Colonic mucosa (tissue), 4 donors: ENCODE data around the gene ZNF397. TPM values are rescaled to one million over a fixed set of nuclear protein-coding genes. Genes with fewer than 3 reads are reported as not detected.

Experiments
- DNase-seq: peaks from one replicate; pipeline ENCODE4 v3.0.0-alpha.2; 2020
- H3K27ac ChIP-seq: fragments of 200-600 bp; one replicate; pipeline ENCODE4 v1.8.0; 2021
- H3K27me3 ChIP-seq: fragments of 200-600 bp; one replicate; pipeline ENCODE4 v1.8.0; 2021
- H3K36me3 ChIP-seq: fragments of 200-600 bp; one replicate; pipeline ENCODE4 v1.8.0; 2021
- H3K4me1 ChIP-seq: fragments of 200-600 bp; one replicate; pipeline ENCODE4 v1.8.0; 2021; ENCODE audit warnings: mild to moderate bottlenecking
- H3K4me3 ChIP-seq: fragments of 200-600 bp; one replicate; pipeline ENCODE4 v1.8.0; 2021
- H3K9ac ChIP-seq, 2 donors: one replicate each; pipeline ENCODE4 v1.7.0; 2013; ENCODE audit warnings: control low read depth in 2 of 2, low read depth in 2 of 2, low read length in 2 of 2
- H3K9me3 ChIP-seq: fragments of 200-600 bp; one replicate; pipeline ENCODE4 v1.8.0; 2021
- CTCF ChIP-seq: fragments of 200-600 bp; IDR thresholded peaks from one replicate; pipeline ENCODE4 v1.8.0; 2022; ENCODE audit warnings: antibody characterized with exemption, mild to moderate bottlenecking
- intact Hi-C: fragments of 100-400 bp; cut with DNase I; formaldehyde crosslinking; loops from one replicate; pipeline ENCODE4 v1.14.1; 2022
- total RNA-seq, 2 donors: library from RNA; stranded (reverse); fragmentation: NEBNext Ultra II Directional in 1 of 2; extraction: Animal tissue kit (Norgen Biotek cat#: 25700) in 1 of 2; gene quantifications; one replicate each; pipeline ENCODE4 v1.2.1, GENCODE V29; 2021
- donor health status: healthy.
- donor health status: DM: no; HTN: no; CAD: no.
- donor health status: DM: no; HTN: no; CAD: no.

Gene ZNF397
- total RNA-seq, 2 donors from 2014 or later, result 22.7 to 25.2 TPM

- H3K27me3 ChIP-seq, result no peaks in the 10 kb centered on the region
- H3K36me3 ChIP-seq, result no peaks in the 10 kb centered on the region
- TF ChIP-seq CTCF, result no peak
- intact Hi-C loops, result no loop called here
- no peaks in the 10 kb centered on the region for H3K9me3 ChIP-seq
- H3K9ac ChIP-seq, result no peak overlapping the region
- no peak overlapping the region for H3K27ac ChIP-seq
- H3K4me3 ChIP-seq, result no peak overlapping the region
- no peaks in the 10 kb centered on the region for H3K4me1 ChIP-seq
- no peak for DNase-seq
These were observed 1.5 kb upstream of the ZNF397 start for GRCh38 chr18:35239314-35239713.

GRCh38 chr18:35241448-35241804, 592 bp downstream of the ZNF397 start:
- Histone ChIP-seq H3K4me3 (peak overlapping the region; percentile 63), H3K36me3 (peaks cover 7% of the 10 kb centered on the region), H3K4me1 (no peaks in the 10 kb centered on the region), H3K27me3 (no peaks in the 10 kb centered on the region), H3K9ac (peak overlapping the region; percentile 81 to 84), H3K9me3 (no peaks in the 10 kb centered on the region), H3K27ac (peak overlapping the region; percentile 90)
- TF ChIP-seq CTCF, result no peak
- intact Hi-C loops, result loop anchor here (5.0 kb wide), 1 partner anchor 101 kb away; the partner anchor contains the start of gene ZNF24
- DNase-seq, result no peak

GRCh38 chr18:35242426-35242825, 1.6 kb downstream of the ZNF397 start:
- no peak overlapping the region for H3K27ac ChIP-seq
- H3K9ac ChIP-seq, result no peak overlapping the region

GRCh38 chr18:35244671-35245070, 3.8 kb downstream of the ZNF397 start:
- Histone ChIP-seq H3K4me3 (no peak overlapping the region), H3K27me3 (no peaks in the 10 kb centered on the region), H3K27ac (no peak overlapping the region), H3K9ac (no peak overlapping the region), H3K36me3 (peaks cover 7% of the 10 kb centered on the region), H3K4me1 (no peaks in the 10 kb centered on the region), H3K9me3 (no peaks in the 10 kb centered on the region)
- no peak for DNase-seq
- intact Hi-C loops, result loop anchor here (5.0 kb wide), 1 partner anchor 98 kb away; the partner anchor contains the start of gene ZNF24
- no peak for TF ChIP-seq CTCF

More at GRCh38 chr18:35242426-35242825, 1.6 kb downstream of the ZNF397 start:
- Histone ChIP-seq H3K4me1 (no peaks in the 10 kb centered on the region), H3K36me3 (peaks cover 7% of the 10 kb centered on the region), H3K9me3 (no peaks in the 10 kb centered on the region), H3K27me3 (no peaks in the 10 kb centered on the region), H3K4me3 (no peak overlapping the region)
- TF ChIP-seq CTCF, result no peak
- intact Hi-C loops, result loop anchor here (5.0 kb wide), 1 partner anchor 100 kb away; the partner anchor contains the start of gene ZNF24
- no peak for DNase-seq

- intact Hi-C loops, result no loop called here
- no peaks in the 10 kb centered on the region for H3K27me3 ChIP-seq
- TF ChIP-seq CTCF, result no peak
- no peaks in the 10 kb centered on the region for H3K4me1 ChIP-seq
- H3K4me3 ChIP-seq, result no peak overlapping the region
- peaks cover 7% of the 10 kb centered on the region for H3K36me3 ChIP-seq
- H3K9me3 ChIP-seq, result no peaks in the 10 kb centered on the region
- H3K27ac ChIP-seq, result no peak overlapping the region
- DNase-seq, result no peak
- no peak overlapping the region for H3K9ac ChIP-seq
These were observed 5.0 kb downstream of the ZNF397 start for GRCh38 chr18:35245719-35246317.
